HuH-7.5 (cell line): ENCODE measurements around the gene CNOT4.
"Not testable (repeated sequence)": the region's sequence is repeated elsewhere in the genome, so short reads cannot be mapped to it uniquely, and the experiment has no call there.

Experiments used
- DNase-seq: peaks from one replicate; pipeline ENCODE4 v3.0.0; 2011; ENCODE audit warnings: low spot score

CNOT4 gene

DNA sequence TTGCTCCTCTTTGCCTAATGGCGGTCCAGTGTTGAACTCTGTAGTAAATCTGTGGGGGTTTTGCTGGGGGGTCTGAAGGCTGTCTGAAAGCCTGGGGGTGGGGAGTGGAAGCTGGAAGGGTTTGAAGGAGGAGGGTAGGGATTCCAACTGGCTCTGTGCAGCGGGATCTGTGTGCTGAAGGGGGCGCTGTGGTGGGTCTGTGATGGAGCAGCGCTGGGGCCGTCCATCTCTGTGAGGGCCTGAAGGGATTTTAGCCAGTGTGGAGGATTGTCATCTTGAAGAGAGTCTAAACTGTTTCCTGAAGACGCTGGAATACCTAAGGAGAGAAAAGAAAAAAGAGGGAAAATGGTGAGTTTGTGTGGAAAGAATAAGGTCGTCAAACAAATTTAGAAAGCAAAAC lies 147.0 kb downstream of the CNOT4 start:
- DNase-seq, result no peak

DNA sequence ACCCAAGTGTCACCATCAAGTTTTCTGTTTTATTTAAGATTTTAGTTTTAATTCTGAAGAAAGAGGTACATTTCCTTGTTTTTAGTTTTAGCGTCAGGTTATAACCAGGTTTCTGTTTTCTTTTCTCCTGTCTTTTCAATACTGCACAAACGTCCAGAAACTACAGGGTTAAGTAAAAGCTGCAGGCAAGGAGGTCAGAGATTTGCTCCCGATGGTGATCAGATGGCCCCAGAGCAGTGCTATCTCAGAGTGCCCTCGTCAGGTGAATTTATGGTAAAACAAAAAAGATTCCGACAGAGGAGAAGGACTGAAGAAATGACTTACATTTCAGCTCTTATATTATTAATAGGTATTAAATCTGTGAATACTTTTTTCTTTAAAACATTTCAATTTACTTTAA lies 148.1 kb downstream of the CNOT4 start:
- DNase-seq, result no peak

DNA sequence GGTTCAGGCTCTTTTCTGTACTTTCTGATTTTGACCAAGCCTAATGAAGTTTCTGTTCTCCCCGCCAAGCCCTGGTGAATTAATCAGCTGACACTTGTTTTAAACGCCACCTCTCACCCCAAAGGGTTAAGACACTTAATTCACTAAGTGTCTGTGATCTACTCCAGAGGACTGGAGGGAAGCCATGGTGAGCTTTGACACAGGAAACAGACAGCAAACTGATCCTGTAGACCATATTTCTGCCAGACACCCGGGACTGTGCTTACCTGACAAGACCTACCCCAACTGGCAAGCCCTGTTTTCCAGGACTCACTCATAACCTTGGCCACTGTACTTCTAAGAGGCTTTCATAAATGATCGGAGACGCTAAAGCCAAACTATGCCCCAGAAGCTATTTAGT lies 150.3 kb downstream of the CNOT4 start:
- DNase-seq, result no peak

DNA sequence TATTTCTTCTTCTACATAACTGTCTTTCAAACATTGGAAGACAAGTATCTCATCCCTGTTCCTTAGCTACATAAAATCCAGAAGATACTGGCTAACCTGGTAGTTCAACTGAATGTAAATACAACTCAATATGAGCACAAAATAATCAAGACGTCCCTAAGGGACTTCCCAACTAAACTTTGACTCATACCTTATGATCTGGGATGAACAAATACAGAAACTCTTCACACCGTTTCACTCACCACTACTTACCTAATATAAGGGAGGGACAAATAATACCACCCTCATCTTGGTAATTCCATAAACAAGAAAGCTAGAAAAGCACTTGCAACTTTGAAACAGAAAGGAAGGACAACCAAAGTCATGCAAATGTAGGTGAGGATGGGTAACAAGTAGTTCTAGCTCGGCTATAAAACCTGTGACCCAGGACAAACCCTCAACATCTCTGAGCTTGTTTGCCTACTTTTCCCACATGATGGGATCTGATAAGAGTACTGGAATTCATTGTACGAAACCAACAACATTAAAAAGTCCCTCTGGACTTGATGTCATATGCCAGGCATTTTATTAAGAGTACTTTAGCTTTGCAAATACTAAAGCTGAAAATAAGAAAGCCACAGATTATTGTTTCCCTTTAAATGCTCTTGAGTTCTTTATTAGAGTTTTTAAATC lies 154.4 kb downstream of the CNOT4 start:
- no peak for DNase-seq

DNA sequence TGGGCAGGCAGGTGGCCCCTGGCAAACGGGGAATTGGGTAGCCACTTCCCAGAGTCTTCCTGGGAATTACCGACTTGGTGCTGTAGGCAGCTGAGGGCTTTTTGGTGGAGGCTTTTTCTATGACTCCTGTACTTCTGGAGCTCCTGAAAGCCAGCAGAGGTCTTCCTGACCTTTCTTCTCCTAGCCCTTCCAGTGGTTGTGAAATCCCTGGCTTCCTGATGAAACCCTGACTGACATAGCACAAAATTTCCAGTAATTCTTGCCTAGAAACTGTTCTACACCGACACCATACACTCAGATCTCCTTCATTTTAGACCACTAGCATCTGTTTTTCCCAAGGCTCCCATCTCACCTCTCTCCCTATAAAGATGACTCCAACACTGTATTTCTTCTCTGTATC lies 156.1 kb downstream of the CNOT4 start:
- DNase-seq, result no peak

DNA sequence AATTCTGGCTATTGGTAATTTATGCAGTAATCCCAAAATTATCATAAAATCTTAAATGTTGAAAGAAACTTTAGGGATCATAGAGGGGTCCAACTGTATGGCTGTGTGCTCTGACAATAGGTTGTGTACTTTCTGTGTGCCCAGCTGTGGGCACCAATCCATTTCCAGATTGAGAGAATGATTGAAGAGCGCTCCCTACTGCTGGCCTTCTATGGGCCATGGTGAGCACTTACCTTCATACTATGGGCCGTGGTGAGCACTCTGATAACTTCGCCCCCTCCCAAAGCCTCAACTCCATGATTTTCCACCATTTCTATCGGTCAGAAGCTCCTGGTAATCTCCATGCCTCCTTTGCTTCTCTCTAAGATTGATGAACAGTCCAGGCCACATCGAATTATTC lies 157.6 kb downstream of the CNOT4 start:
- no peak for DNase-seq

DNA sequence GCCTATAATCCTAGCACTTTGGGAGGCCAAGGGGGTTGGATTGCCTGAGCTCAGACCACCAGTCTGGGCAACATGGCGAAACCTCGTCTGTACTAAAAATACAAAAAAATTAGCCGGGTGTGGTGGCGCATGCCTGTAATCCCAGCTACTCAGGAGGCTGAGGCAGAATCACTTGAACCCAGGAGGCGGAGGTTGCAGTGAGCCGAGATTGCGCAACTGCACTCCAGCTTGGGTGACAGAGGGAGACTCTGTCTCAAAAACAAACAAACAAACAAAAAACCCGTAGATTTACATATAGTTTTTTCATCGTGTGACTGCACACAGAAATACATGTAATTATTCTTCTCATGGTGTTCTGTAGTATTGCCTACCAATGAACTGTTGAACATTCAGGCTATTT lies 158.8 kb downstream of the CNOT4 start:
- DNase-seq, result not testable (repeated sequence)

DNA sequence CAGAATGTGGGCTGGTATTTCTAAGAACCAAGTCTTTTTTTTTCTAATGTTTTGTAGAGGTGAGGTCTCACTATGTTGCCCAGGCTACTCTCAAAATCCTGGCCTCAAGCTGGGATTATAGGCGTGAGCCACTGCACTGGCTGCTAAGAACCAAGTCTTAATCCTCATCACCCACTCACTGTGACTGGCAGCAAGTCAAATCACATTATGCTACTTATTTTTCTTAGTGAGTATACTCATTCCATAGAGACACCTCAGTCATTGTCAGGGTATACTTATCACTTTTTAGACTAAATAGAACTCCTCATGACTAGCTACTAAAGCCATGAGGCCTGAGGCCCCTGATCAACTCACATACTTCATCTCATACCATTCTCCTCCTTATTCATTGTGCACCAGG lies 160.2 kb downstream of the CNOT4 start:
- no peak for DNase-seq

DNA sequence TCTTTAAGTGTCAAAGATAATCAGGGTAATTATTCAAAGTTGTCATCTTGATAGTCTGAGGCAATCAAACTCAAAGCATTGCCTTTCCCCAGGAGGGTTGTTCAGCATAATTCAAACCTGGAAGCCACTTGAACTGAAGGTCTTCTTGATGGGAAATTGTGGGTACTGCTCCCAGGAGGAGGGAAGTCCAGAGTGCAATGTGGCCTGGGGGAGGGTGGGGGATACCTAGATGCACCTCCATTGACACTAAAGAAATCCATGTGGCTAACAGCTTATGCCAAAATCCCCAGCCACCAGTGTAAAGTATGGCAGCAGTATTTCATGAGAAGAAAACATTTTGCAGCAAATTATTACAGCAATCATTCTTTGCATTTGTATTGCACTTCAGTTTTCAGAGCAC lies 161.4 kb downstream of the CNOT4 start:
- DNase-seq, result no peak

DNA sequence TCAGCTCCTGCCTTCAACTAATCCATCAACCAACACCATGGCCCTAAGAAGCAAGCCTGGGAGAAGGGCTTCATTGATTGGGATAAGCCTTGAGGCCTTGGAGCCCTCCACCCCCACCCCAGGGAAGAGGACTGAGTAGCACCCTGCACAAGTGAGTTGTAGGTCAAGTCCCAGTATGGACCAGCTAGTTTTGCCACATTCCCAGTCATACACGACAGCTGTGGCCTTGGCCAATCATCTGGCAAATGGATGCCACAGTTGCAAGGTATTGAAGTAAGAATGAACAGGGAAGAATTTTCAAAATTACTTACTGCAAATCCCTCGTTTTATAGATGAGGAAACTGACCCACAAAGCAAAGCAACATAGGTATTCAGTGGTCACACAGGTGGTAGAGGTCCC lies 166.5 kb downstream of the CNOT4 start:
- no peak for DNase-seq

DNA sequence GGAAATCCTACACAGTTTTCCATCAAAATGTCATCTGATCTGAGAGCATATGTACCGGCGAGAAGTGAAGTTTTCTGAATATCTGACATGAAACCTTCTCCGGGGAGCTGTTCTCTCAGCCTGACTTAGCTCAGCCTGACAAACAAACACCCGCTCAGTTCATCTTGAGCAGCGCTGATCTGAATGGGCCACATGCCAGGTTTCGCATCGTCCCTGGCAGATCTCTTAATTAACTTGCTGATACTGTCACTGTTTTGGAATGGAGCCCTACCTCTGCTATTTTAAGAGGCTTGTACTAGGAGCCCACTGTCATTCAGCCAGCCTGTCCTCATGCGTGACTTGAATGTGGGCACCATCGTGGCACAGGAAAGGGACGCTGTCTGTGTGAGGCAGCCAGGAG lies 167.0 kb downstream of the CNOT4 start:
- DNase-seq, result no peak

DNA sequence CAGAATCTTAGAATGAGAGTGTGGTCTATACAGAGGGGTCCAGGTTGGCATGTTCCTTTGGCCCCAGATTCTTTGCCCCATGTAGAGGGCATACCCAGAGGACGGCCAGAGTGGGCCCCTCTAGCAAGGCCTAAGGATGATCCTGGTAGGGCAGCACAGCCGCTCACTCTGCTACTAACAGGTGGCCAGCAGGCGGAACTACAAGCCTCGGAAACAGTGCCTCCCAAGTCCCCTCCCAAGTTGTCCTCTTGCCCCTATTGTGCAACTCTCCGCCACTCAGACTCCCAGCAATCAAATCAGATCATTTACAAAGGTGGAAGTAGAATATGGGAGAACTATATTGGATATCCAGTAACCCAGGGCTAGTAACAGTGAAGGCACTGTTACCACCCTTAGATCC lies 168.9 kb downstream of the CNOT4 start:
- peak; percentile 51 for DNase-seq

DNA sequence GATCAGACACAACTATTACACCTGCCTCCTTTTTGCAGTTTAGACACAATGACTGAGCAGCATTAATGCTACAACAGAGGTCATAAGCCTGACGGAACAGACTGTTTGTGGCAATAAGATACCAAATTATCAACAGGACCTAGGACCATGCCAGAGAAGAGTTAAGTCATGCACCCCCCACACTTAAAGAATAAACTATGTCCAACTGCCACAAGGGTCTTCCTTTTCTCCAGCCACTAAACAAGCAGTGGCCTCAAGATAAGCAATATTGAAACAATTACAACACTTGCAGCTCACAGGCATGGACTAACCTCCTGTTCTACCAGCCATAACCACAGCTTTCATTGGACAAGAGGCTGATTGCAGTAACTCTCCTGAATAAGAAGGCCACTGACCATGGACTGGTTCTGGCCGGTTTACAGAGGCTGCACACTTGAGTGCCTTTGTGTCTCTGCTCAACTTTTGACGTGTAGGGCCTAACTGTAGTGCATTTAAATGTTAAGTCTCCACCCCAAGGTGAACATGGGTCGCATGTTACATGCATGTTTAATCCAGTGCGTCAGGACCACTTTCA lies 171.8 kb downstream of the CNOT4 start:
- no peak for DNase-seq

DNA sequence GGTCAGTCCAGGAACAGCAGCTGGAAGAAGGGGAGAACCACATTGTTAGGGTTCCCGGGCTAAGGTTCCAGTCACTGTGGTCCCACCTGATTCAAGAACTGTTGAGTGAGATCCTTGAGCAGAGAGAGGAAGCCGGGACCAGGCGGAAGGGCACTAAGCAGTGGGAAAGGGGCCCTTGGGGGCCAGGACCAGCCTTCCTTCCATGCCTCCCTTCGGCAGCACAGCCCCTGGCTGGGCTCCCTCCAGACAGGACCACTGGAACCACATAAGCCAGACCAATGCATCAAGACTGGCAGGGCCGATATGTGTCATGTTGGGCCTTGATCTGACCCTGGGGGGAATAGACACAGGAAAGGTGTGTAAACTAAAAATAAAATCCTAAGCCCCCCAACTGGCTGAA lies 172.4 kb downstream of the CNOT4 start:
- no peak for DNase-seq

DNA sequence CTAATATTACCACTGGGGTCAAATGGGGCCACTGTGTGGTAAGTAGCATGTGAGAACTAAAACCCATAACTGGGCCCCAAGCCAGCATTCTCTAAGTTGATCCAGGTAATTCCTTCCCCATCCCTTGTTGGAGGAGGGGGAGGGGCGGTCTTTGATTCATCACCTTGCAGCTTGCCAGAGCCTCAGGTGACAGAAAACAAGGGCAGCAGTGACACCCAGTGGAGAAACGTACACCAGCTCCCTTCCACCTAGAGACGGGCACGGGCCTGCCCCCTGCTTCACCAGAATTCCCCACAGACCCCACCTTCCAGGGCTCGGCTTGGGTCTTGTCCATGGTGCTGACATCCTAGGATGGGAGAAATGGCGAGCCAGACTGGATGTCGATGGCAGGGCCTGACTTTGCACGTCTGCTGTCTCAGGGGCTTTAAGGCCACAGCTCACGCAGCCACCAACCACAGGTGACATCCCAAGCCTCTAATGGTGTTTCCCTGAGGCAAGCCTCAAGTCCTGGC lies 174.2 kb downstream of the CNOT4 start:
- peak; percentile 67 for DNase-seq

DNA sequence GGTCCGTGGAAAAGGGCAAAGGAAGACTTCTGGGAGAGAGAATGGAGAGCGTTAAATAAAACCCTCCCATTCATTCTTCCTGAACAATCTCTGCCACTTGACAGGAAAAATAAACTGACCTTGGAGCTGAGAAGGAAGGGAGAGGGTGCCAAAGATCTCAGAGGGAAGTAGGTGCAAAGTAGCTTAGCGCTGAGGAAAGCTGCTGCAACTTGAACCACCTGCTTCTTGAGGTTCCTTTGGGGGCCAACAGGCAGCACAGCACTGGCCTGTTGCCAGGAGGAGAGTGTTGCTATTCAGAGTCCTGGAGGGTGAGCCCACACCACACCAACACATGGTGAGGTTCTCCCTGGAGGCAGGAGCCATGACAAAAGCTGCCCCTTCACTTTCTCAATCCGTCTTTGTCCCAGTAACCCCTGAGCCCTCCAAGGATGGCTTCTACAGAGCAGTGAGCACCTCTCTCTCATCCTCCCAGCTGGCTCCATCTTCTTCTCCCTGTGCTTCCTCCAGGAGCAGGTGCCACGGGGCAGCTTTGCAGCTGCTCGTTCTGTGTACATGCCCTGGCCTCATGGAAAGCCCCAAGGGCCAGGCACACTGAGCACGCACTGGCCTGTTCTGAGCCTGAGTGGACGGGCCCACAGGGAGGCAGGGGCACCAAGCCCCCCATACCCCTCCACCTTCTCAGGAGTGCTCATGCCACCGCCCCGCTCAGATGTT lies 174.9 kb downstream of the CNOT4 start:
- no peak for DNase-seq

DNA sequence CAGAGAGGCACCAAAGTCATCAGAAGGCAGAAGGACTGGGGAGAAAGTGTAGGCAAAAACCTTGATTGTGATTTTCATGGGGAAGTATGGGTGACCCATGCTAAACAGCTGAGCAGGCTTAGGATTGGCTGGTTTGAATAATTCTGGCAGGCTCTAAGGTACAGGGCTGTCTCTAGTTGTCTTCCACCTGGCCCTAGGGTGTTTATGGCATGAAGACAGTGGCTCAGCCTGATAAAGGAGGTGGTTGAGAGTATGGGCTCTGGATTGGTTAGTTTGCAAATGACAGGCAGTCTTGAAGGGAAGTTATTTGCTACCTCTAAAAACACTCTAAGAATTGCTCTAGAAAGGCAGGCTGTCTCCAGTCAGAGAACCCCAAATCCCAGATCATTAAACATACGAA lies 176.0 kb downstream of the CNOT4 start:
- no peak for DNase-seq

DNA sequence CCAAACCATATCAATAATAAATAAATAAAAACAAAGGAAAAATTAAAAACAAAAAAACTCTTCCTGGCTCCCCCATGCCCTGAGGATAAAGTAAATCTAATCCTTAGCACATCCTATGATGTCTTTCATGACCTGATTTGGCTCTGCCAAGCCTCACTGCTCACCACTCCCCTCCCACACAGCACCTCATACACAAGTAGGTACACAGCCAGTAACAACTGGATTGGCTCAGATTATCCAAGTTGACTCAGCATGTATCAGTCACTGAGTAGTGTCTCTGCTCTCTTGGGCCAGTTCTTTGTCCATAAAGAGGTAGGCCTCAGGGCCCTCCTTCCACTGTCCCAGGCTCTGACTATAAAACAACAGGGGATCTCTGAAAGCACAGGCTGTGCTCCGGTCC lies 176.7 kb downstream of the CNOT4 start:
- DNase-seq, result no peak

DNA sequence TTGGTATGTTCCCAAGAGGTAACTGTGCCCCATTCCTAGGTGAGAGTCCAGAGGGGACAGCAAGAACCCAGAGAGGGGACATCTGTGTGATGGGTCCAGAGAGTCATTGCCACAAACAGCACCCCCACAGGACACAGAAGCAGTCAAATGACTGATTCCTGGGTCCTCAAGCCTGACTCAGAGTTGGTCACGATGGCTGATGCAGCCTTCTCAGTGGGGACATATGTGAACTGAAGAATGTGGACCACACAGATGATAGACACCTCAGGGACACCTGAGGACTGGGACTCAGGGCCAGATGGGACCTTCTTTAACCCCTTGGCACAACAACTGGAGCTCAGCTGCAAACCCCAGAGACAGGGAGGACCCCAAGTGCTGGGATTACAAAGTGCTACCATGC lies 179.8 kb downstream of the CNOT4 start:
- no peak for DNase-seq

DNA sequence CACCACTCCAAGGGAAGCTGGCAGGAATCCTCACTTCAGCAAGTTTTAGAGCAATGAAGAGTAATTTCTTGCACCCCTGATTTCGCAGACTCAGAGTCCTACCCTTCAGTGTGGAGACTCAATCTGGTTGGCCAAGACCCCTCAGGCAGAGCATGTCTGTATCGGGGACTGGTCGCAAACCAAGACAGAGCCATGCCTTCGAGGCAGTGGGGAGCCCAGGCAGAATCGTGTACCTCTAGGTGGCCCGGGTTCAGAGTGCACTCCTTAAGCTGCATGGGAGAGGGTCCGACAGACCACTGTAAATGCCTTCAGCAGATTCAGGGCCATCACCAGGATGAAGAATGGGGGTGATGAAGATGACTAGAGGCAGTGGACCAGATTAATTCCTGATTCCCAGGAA lies 181.4 kb downstream of the CNOT4 start:
- no peak for DNase-seq

DNA sequence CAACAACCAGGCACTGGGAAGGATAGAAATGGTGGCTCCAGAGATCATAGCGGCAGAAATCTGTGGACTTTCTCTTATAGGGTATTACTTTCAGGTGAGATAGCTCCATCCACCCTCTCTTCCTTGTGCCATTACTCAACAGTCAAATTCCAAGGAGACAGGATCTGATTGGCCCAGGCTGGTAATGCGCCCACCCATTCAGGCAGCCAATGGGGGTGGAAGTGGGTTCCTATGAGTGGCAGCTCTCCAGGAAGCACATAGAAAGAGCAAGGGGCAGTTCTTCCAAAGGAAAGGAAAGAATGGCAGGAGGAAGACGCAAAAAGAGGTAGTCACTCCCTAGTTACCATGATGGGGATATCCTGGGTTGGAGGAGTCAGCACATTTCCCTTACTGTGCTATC lies 181.8 kb downstream of the CNOT4 start:
- no peak for DNase-seq

DNA sequence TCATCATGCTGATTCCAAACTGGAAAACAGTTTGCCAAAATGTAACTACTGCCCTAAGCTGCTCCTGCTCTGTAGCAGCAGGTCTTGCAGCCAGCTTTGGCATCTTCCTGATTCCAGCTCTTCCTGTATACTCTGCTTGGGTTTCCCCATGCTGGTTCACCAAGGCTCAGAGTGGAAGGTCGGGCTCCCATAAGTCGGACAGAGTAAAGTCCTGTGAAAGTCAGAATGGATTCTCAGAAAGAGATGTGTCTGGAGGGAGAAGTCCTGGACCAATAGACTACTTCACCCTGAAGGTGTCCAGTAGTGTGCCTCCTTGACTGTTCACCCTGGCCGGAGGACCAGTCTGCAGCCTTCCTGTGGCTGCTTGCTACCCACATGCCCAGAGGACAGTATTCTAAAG lies 182.4 kb downstream of the CNOT4 start:
- no peak for DNase-seq

DNA sequence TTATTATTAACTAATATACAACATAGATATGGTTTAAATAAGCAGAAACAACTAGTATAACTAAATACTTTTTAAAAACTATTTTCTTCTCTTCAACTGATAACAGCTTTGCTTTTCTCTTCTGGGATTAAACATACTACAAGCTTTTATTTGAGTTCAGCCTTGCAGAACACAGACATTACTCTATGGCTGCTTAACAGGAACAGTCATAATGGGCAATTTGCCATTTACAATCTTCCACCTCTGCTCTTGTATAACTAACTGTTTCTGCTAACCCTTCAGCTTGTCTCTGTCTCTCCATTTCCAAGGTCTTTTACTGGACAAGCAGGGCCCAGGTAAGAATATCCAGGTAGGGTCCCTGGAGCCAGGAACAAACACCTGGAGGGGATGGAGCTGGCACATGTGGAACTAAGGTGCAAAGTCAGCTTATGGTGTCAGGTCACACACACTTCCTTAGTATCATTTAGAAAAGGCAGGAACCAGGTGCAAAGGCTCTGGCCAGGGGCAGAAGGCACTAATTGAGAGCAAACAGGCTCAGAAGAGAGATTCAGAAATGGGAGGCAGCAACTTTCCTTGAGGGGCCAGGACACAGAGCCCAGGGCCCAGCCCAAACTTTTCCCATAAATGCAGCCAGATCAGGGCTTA lies 183.1 kb downstream of the CNOT4 start:
- no peak for DNase-seq
